ENCODE measurements around the gene NUCKS1.

Gene NUCKS1

DNA sequence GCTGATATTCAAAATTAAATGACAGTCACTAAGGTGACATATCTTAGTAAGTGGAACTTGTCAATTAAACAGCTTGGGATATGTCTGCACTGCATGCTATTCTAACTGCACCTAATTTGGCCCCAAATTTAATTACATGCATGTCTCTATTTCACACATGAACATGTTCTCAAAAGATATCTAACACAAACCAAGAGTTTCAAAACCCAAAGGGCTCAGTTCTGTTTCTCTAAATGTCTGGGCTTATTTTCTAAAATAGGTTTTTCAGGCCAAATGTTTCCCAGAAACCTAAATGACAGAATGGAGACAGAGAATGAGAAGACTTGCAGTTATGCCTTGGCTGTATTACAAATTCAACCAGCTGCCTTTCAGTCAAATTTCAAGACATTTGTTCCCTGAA is 14.0 kb upstream of the NUCKS1 start:
- no peak overlapping the region for H3K4me3 ChIP-seq (ENCODE audit: low read depth, low read length)
- TF ChIP-seq CTCF (IDR thresholded peaks at IDR 0.05; ENCODE audit: control insufficient read depth, extremely low read depth, insufficient read depth), result no peak
- no peak for DNase-seq (ENCODE audit: low read depth)

DNA sequence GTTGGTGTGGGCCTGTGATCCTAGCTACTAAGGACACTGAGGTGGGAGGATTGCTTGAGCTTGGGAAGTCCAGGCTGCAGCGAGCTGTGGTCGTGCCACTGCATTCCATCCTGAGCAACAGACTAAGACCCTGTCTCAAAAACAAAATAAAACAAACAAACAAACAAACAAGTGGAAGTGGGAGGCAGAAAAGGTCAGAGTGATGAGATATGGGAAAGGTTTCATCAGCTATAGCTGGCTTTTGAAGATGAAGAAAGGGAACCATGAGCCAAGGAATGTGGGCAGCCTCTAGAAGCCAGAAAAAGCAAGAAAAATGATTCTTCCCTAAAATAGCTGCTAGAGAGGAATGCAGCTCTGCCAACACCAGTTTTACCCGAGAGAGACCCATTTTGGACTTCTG is 10.6 kb upstream of the NUCKS1 start:
- no peak for DNase-seq (ENCODE audit: low read depth)
- no peak for TF ChIP-seq CTCF (IDR thresholded peaks at IDR 0.05; ENCODE audit: control insufficient read depth, extremely low read depth, insufficient read depth)

GRCh38 chr1:205756552-205756951 is 6.6 kb upstream of the NUCKS1 start:
- no peak for TF ChIP-seq CTCF (IDR thresholded peaks at IDR 0.05; ENCODE audit: control insufficient read depth, extremely low read depth, insufficient read depth)
- no peak overlapping the region for H3K4me3 ChIP-seq (ENCODE audit: low read depth, low read length)
- DNase-seq (ENCODE audit: low read depth), result no peak

More for the DNA sequence above, 10.6 kb upstream of the NUCKS1 start:
- no peak overlapping the region for H3K4me3 ChIP-seq (ENCODE audit: low read depth, low read length)

DNA sequence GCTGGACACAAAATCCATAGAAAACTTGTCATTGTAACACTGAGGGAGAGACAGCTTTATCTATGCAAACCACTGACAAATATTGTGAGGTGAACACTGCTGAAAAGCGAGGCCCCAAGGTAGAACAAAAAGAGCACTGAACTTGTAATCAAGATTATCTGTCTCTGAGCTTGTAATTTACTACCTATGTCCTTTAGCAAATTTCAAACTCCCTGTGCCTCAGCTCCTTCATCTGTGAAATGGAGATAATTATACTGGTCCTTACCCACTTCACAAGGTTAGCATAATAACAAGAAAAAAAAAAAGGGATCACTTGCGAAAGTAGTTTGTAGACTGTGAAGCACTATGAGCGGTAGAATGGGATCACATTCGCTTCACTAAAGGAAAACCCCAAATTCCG is 4.9 kb upstream of the NUCKS1 start:
- no peak for DNase-seq (ENCODE audit: low read depth)
- TF ChIP-seq CTCF (IDR thresholded peaks at IDR 0.05; ENCODE audit: control insufficient read depth, extremely low read depth, insufficient read depth), result no peak

DNA sequence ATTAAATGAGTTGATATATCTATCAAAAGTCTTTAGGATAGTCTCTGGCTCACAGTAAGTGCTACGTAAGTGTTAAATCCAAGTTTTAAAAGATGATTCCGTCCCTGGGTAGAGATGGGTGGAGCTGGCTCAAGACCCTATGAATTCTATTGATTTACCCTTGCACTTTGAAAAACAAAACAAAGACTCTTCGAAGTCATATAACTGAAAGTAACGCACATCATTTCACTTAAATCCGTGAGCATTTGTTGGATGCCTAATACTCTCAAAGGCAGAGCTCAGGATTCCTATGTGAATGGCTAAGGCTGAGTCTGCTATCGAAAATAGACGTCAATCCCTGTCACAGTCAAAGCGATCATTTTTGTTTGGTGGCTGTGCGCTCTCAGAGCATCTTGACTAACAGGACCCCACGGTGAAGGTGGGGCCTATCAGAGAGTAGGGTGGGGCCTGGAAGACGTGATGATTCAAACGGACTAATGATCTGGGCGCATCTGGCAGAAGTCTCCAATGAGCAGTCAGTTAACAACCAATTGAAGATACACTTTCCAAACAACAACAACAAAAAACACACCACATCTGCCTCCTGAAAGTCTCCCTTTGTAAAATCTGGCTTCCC is 1.2 kb upstream of the NUCKS1 start:
- H3K4me3 ChIP-seq (ENCODE audit: low read depth, low read length), result no peak overlapping the region
- DNase-seq (ENCODE audit: low read depth), result no peak
- no peak for TF ChIP-seq CTCF (IDR thresholded peaks at IDR 0.05; ENCODE audit: control insufficient read depth, extremely low read depth, insufficient read depth)

More for the DNA sequence above, 4.9 kb upstream of the NUCKS1 start:
- H3K4me3 ChIP-seq (ENCODE audit: low read depth, low read length), result no peak overlapping the region

DNA sequence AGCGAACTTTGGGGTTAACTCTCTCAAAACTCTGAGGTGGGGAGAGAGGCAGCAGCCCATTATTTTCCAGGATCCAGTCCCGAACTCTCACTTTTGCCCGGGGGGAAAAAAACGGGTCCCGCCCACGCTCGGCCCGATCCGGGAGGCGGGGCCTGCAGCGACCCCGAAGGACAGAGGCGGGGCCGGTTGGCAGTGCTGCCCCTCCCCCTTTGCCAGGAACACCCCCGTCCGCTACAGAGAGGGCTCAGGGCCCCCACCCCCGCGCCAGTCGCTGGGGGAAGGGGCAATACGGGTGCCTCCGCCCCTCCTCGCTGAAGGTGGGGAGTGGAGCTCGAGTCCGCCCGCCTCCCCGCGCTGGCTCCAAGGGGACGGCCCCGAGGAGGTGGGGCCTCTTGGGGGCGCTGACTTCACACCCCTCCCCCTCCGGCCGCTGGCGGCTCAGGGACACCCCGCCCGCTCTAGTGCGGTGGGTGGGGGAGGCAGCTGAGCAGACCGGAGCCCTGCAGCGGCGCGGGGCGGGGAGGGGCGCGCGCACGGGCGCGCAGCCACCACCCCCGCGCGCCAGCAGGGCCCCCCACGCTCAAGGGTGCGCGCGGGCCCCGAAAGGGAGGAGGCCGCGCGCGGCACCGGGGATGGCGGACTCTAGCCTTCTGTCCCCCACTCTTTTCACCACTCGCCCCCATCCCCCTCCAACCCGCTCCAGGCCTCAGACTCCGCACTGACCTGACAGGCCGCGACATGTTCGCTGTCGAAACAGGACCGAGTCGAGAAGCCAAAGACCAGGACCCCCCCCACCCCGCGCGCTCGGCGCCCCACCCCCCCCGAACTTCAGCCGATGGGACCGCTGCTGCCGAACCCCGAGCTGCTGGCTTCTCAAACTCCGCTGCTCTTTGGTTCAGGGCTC is 496 bp downstream of the NUCKS1 start:
- H3K4me3 ChIP-seq (ENCODE audit: low read depth, low read length), result peak overlapping the region; percentile 90
- DNase-seq (ENCODE audit: low read depth), result peak; percentile 76
- no peak for TF ChIP-seq CTCF (IDR thresholded peaks at IDR 0.05; ENCODE audit: control insufficient read depth, extremely low read depth, insufficient read depth)

Data from LNCaP clone FGC (cell line).